H9 (cell line): Measurements from ENCODE around the gene MICAL2. TPM values are rescaled to one million over a fixed set of nuclear protein-coding genes. Genes with fewer than 3 reads are reported as not detected.

ENCODE experiments used
- DNase-seq: peaks from one replicate; pipeline ENCODE4 v3.0.0-alpha.2; 2017
- H2AFZ ChIP-seq: one replicate; pipeline ENCODE4 v1.6.1; 2013; ENCODE audit warnings: mild to moderate bottlenecking, low read length, control low read depth, moderate library complexity
- H2AK5ac ChIP-seq: 2 replicates; pipeline ENCODE4 v1.6.1; 2013; ENCODE audit warnings: low read length, control low read depth, mixed read lengths; ENCODE audit not compliant: insufficient read length
- H2BK120ac ChIP-seq: one replicate; pipeline ENCODE4 v1.6.1; 2013; ENCODE audit warnings: low read depth, mild to moderate bottlenecking, low read length, control low read depth, inconsistent platforms; ENCODE audit not compliant: poor library complexity, severe bottlenecking
- H2BK12ac ChIP-seq: 2 replicates; pipeline ENCODE4 v1.6.1; 2013; ENCODE audit warnings: low read length, control low read depth, mixed read lengths, low read depth; ENCODE audit not compliant: insufficient read length
- H2BK15ac ChIP-seq: 2 replicates; pipeline ENCODE4 v1.6.1; 2013; ENCODE audit warnings: low read depth, low read length, control low read depth
- H2BK20ac ChIP-seq: one replicate; pipeline ENCODE4 v1.6.1; 2013; ENCODE audit warnings: low read depth, mild to moderate bottlenecking, low read length, control low read depth, inconsistent platforms; ENCODE audit not compliant: poor library complexity, severe bottlenecking
- H2BK5ac ChIP-seq: 2 replicates; pipeline ENCODE4 v1.6.1; 2013; ENCODE audit warnings: low read length, control low read depth, mixed read lengths; ENCODE audit not compliant: insufficient read length
- H3K14ac ChIP-seq: 2 replicates; pipeline ENCODE4 v1.6.1; 2013; ENCODE audit warnings: low read length, control low read depth; ENCODE audit not compliant: insufficient read depth
- H3K18ac ChIP-seq: 2 replicates; pipeline ENCODE4 v1.6.1; 2013; ENCODE audit warnings: low read depth, mild to moderate bottlenecking, mixed read lengths, low read length, control low read depth; ENCODE audit not compliant: insufficient read length
- H3K23ac ChIP-seq: 2 replicates; pipeline ENCODE4 v1.6.1; 2013; ENCODE audit warnings: low read length, control low read depth, mixed read lengths, low read depth; ENCODE audit not compliant: insufficient read length
- H3K23me2 ChIP-seq: 2 replicates; pipeline ENCODE4 v1.6.1; 2013; ENCODE audit warnings: low read depth, mild to moderate bottlenecking, mixed read lengths, low read length, control low read depth; ENCODE audit not compliant: insufficient read length, poor library complexity, severe bottlenecking
- H3K27ac ChIP-seq: 2 replicates; pipeline ENCODE4 v1.5.1; 2013; ENCODE audit warnings: low read length, control low read depth, mixed read lengths, low read depth; ENCODE audit not compliant: insufficient read length
- H3K27me3 ChIP-seq: 2 replicates; pipeline ENCODE4 v1.6.1; 2013; ENCODE audit warnings: low read length, control low read depth, inconsistent platforms; ENCODE audit not compliant: insufficient read depth
- H3K4ac ChIP-seq: 2 replicates; pipeline ENCODE4 v1.6.1; 2013; ENCODE audit warnings: low read depth, mild to moderate bottlenecking, control low read depth, inconsistent platforms, low read length, moderate library complexity
- H3K4me1 ChIP-seq: 2 replicates; pipeline ENCODE4 v1.6.1; 2013; ENCODE audit warnings: low read length, control low read depth, inconsistent platforms; ENCODE audit not compliant: insufficient read depth
- H3K4me2 ChIP-seq: 2 replicates; pipeline ENCODE4 v1.6.1; 2013; ENCODE audit warnings: low read length, control low read depth, mixed read lengths; ENCODE audit not compliant: insufficient read length, insufficient read depth
- H3K56ac ChIP-seq: 2 replicates; pipeline ENCODE4 v1.6.1; 2013; ENCODE audit warnings: low read depth, mild to moderate bottlenecking, mixed read lengths, low read length, control low read depth; ENCODE audit not compliant: insufficient read length
- H3K79me1 ChIP-seq: 2 replicates; pipeline ENCODE4 v1.6.1; 2013; ENCODE audit warnings: low read depth, mild to moderate bottlenecking, moderate library complexity, low read length, control low read depth, inconsistent platforms; ENCODE audit not compliant: insufficient read depth, poor library complexity, severe bottlenecking
- H3K79me2 ChIP-seq: 2 replicates; pipeline ENCODE4 v1.6.1; 2013; ENCODE audit warnings: low read length, control low read depth, inconsistent platforms; ENCODE audit not compliant: insufficient read depth
- H3K9ac ChIP-seq: 2 replicates; pipeline ENCODE4 v1.6.1; 2013; ENCODE audit warnings: low read length, control low read depth, mixed read lengths; ENCODE audit not compliant: insufficient read length; ENCODE audit errors: extremely low read depth
- H3K9me3 ChIP-seq: one replicate; pipeline ENCODE4 v1.6.1; 2013; ENCODE audit warnings: low read depth, low read length, inconsistent platforms; ENCODE audit not compliant: control insufficient read depth
- H3T11ph ChIP-seq: one replicate; pipeline ENCODE4 v1.6.1; 2013; ENCODE audit warnings: mild to moderate bottlenecking, low read length, control low read depth, inconsistent platforms
- H4K20me1 ChIP-seq: one replicate; pipeline ENCODE4 v1.6.1; 2013; ENCODE audit not compliant: control insufficient read depth, insufficient read length, insufficient read depth
- H4K5ac ChIP-seq: 2 replicates; pipeline ENCODE4 v1.6.1; 2013; ENCODE audit warnings: low read depth, mild to moderate bottlenecking, mixed read lengths, low read length, control low read depth; ENCODE audit not compliant: insufficient read length
- H4K8ac ChIP-seq: replicated peaks from 2 replicates; pipeline ENCODE4 v1.6.1; 2013; ENCODE audit warnings: low read length, control low read depth, mixed read lengths, low read depth; ENCODE audit not compliant: insufficient read length
- H4K91ac ChIP-seq: 2 replicates; pipeline ENCODE4 v1.6.1; 2013; ENCODE audit warnings: low read depth, mild to moderate bottlenecking, moderate library complexity, mixed read lengths, low read length, control low read depth; ENCODE audit not compliant: insufficient read length
- H3K27ac Mint-ChIP-seq, 3 experiments: 2 replicates in 2 of 3; 3 replicates in 1 of 3; pipeline ENCODE4 v1.8.0; 2020 to 2021; ENCODE audit warnings: mixed read lengths in 3 of 3, mild to moderate bottlenecking in 1 of 3, moderate library complexity in 1 of 3
- H3K27me3 Mint-ChIP-seq: 2 replicates; pipeline ENCODE4 v1.8.0; 2021; ENCODE audit warnings: low read depth, mild to moderate bottlenecking, moderate library complexity, mixed read lengths
- H3K36me3 Mint-ChIP-seq, 3 experiments: 2 replicates in 2 of 3; 3 replicates in 1 of 3; pipeline ENCODE4 v1.8.0; 2020 to 2021; ENCODE audit warnings: low read depth in 3 of 3, mixed read lengths in 3 of 3; ENCODE audit not compliant: insufficient read depth in 1 of 3
- H3K4me1 Mint-ChIP-seq, 2 experiments: 2 replicates each; pipeline ENCODE4 v1.8.0; 2020; ENCODE audit warnings: mixed read lengths in 2 of 2
- H3K4me3 Mint-ChIP-seq, 2 experiments: 2 replicates in 1 of 2; 3 replicates in 1 of 2; pipeline ENCODE4 v1.8.0; 2020 to 2021; ENCODE audit warnings: mild to moderate bottlenecking in 2 of 2, mixed read lengths in 2 of 2, moderate library complexity in 1 of 2
- H3K9me3 Mint-ChIP-seq, 2 experiments: 2 replicates in 1 of 2; 3 replicates in 1 of 2; pipeline ENCODE4 v1.8.0; 2020; ENCODE audit warnings: mild to moderate bottlenecking in 2 of 2, mixed read lengths in 2 of 2, moderate library complexity in 1 of 2
- WGBS: extraction: QIAGEN DNeasy Blood & Tissue Kit; methylation state at CpG from one replicate; pipeline ENCODE4 v1.1.7; 2013; ENCODE audit warnings: missing lambda C conversion rate, low lambda C conversion rate, mixed read lengths; ENCODE audit not compliant: insufficient read length; ENCODE audit errors: extremely low coverage; 5-methylcytosine and 5-hydroxymethylcytosine counted together
- total RNA-seq: library from RNA; stranded (reverse); gene quantifications from 2 replicates; pipeline ENCODE4 v1.2.1, GENCODE V29; 2021
- TF ChIP-seq, protein P1 (sequence below): fragments of 200-600 bp; sonication (generic); conservative IDR thresholded peaks from 3 replicates; pipeline ENCODE4 v1.8.0; 2021; ENCODE audit warnings: antibody characterized with exemption, mild to moderate bottlenecking

MICAL2 gene
- total RNA-seq, 1 experiment from 2014 or later: 4.7 TPM

GRCh38 chr11:12100841-12101242 is 9.5 kb upstream of the MICAL2 start:
- H2BK15ac ChIP-seq: no peak overlapping the region
- no peak overlapping the region for H3K23ac ChIP-seq
- TF ChIP-seq, protein P1, sequence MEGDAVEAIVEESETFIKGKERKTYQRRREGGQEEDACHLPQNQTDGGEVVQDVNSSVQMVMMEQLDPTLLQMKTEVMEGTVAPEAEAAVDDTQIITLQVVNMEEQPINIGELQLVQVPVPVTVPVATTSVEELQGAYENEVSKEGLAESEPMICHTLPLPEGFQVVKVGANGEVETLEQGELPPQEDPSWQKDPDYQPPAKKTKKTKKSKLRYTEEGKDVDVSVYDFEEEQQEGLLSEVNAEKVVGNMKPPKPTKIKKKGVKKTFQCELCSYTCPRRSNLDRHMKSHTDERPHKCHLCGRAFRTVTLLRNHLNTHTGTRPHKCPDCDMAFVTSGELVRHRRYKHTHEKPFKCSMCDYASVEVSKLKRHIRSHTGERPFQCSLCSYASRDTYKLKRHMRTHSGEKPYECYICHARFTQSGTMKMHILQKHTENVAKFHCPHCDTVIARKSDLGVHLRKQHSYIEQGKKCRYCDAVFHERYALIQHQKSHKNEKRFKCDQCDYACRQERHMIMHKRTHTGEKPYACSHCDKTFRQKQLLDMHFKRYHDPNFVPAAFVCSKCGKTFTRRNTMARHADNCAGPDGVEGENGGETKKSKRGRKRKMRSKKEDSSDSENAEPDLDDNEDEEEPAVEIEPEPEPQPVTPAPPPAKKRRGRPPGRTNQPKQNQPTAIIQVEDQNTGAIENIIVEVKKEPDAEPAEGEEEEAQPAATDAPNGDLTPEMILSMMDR: no peak
- H3T11ph ChIP-seq: no peak overlapping the region
- Mint-ChIP-seq H3K4me3 (no peak overlapping the region), H3K36me3 (no peaks in the 10 kb centered on the region), H3K4me1 (peaks cover 34 to 39% of the 10 kb centered on the region in 2 experiments), H3K27me3 (peaks cover 36% of the 10 kb centered on the region), H3K27ac (no peak overlapping the region; a peak in 1 of 7 replicates), H3K9me3 (no peaks in the 10 kb centered on the region; a peak in 1 of 5 replicates)
- no peak overlapping the region for H4K91ac ChIP-seq
- H4K20me1 ChIP-seq: no peaks in the 10 kb centered on the region
- H3K4me1 ChIP-seq: peaks cover 9% of the 10 kb centered on the region; the same call in 1 of the 2 replicates
- no peak overlapping the region for H3K9ac ChIP-seq
- H3K79me2 ChIP-seq: no peaks in the 10 kb centered on the region
- WGBS: no CpG with 5 or more reads among the region's 5 CpGs
- no peak overlapping the region for H2BK12ac ChIP-seq
- no peaks in the 10 kb centered on the region for H3K27me3 ChIP-seq
- no peaks in the 10 kb centered on the region for H3K23me2 ChIP-seq
- no peak overlapping the region for H3K56ac ChIP-seq
- H2AFZ ChIP-seq: no peak overlapping the region
- H3K18ac ChIP-seq: no peak overlapping the region
- H2BK20ac ChIP-seq: no peak overlapping the region
- H4K8ac ChIP-seq: no peak overlapping the region
- H3K14ac ChIP-seq: no peak overlapping the region
- DNase-seq: no peak
- H2BK120ac ChIP-seq: no peak overlapping the region
- H4K5ac ChIP-seq: no peak overlapping the region
- H3K27ac ChIP-seq: no peak overlapping the region
- H3K4me2 ChIP-seq: no peak overlapping the region
- no peak overlapping the region for H3K4ac ChIP-seq
- no peak overlapping the region for H2AK5ac ChIP-seq
- no peaks in the 10 kb centered on the region for H3K9me3 ChIP-seq
- no peak overlapping the region for H2BK5ac ChIP-seq
- no peaks in the 10 kb centered on the region for H3K79me1 ChIP-seq
